Panc1 (cell line): Measurements from ENCODE around the gene SORBS1. TPM values are rescaled to one million over a fixed set of nuclear protein-coding genes. Genes with fewer than 3 reads are reported as not detected.

Source experiments
- ATAC-seq: fragments of 200-7000 bp; cut with Tn5 transposase; 2 replicates; pipeline ENCODE4 v1.9.1; 2020; ENCODE audit warnings: mild to moderate bottlenecking, moderate library complexity
- BruUV-seq: library from RNA; stranded (reverse); fragments of 400-500 nt; replicated peaks from 2 replicates; lab custom pipeline; 2021; lab: Mats Ljungman, UMichigan
- CTCF ChIA-PET: fragments of 300-600 bp; sonication (Branson Sonifier 250); formaldehyde crosslinking; loops from one replicate; lab custom pipeline; 2022; ENCODE audit warnings: antibody characterized with exemption; lab: Charles Lee
- POLR2A ChIA-PET: fragments of 300-600 bp; sonication (Branson Sonifier 250); formaldehyde crosslinking; loops from one replicate; lab custom pipeline; 2022; ENCODE audit warnings: antibody characterized with exemption; lab: Charles Lee
- DNase-seq: peaks from one replicate; pipeline ENCODE4 v3.0.0-alpha.2; 2010; ENCODE audit warnings: low read depth, low spot score
- H3K27ac ChIP-seq: 2 replicates; pipeline ENCODE4 v1.5.1; 2011; ENCODE audit warnings: mild to moderate bottlenecking, low read length, inconsistent platforms
- H3K27me3 ChIP-seq: fragments of 200-500 bp; sonication (Bioruptor generic); 2 replicates; pipeline ENCODE4 v1.6.0; 2014; ENCODE audit warnings: low read length, inconsistent platforms; ENCODE audit not compliant: control insufficient read depth, insufficient read depth
- H3K36me3 ChIP-seq: fragments of 200-500 bp; sonication (Bioruptor generic); 2 replicates; pipeline ENCODE4 v1.5.1; 2014; ENCODE audit warnings: inconsistent platforms, mild to moderate bottlenecking, low read length, moderate library complexity; ENCODE audit not compliant: control insufficient read depth, insufficient read depth
- H3K4me1 ChIP-seq: 2 replicates; pipeline ENCODE4 v1.5.1; 2011; ENCODE audit warnings: inconsistent platforms, mild to moderate bottlenecking, low read length, moderate library complexity; ENCODE audit not compliant: control insufficient read depth, insufficient read depth
- H3K4me3 ChIP-seq, 2 experiments: 2 replicates each; pipeline ENCODE4 v1.5.1; 2011 to 2012; ENCODE audit warnings: low read depth in 2 of 2, low read length in 2 of 2, mild to moderate bottlenecking in 2 of 2, inconsistent platforms in 1 of 2, moderate library complexity in 1 of 2
- H3K9me3 ChIP-seq: fragments of 200-500 bp; sonication (Bioruptor generic); 2 replicates; pipeline ENCODE4 v1.5.1; 2014; ENCODE audit warnings: low read depth, mild to moderate bottlenecking, inconsistent platforms, low read length, moderate library complexity; ENCODE audit not compliant: control insufficient read depth, insufficient read depth
- CTCF ChIP-seq: fragments of 450-650 bp; IDR thresholded peaks from 2 replicates; pipeline ENCODE4 v1.5.1; 2017; ENCODE audit warnings: mild to moderate bottlenecking
- POLR2AphosphoS5 ChIP-seq: IDR thresholded peaks from 2 replicates; pipeline ENCODE4 v1.6.1; 2012; ENCODE audit warnings: mild to moderate bottlenecking, low read depth, low read length, moderate library complexity
- SIN3A ChIP-seq: IDR thresholded peaks from 2 replicates; pipeline ENCODE4 v1.6.1; 2012; ENCODE audit warnings: low read depth, mild to moderate bottlenecking, low read length, moderate library complexity, borderline replicate concordance; ENCODE audit not compliant: insufficient read depth
- TCF7L2 ChIP-seq: IDR thresholded peaks from 2 replicates; pipeline ENCODE4 v1.6.1; 2011; ENCODE audit warnings: mild to moderate bottlenecking, low read depth, low read length, inconsistent platforms
- in situ Hi-C: cut with HindIII; loops from 2 replicates; pipeline ENCODE4 v1.10.0; 2016; ENCODE audit warnings: low sequenced_read_pairs, low pct_unique_long_range_greater_than_20kb
- intact Hi-C: fragments of 100-400 bp; cut with micrococcal nuclease; formaldehyde crosslinking; loops from one replicate; pipeline ENCODE4 v1.10.0; 2022; ENCODE audit not compliant: unreplicated experiment
- total RNA-seq: library from RNA; stranded (reverse); gene quantifications from one replicate; pipeline ENCODE4 v1.2.1, GENCODE V29; 2021; ENCODE audit not compliant: unreplicated experiment
- TF ChIP-seq, protein P1 (sequence below), 2 experiments: IDR thresholded peaks; 2 replicates each; pipeline ENCODE4 v1.6.1; 2011 to 2012; ENCODE audit warnings: low read depth in 2 of 2, control low read depth in 1 of 2, low read length in 1 of 2, mild to moderate bottlenecking in 1 of 2, moderate library complexity in 1 of 2; ENCODE audit not compliant: insufficient read depth in 1 of 2

The SORBS1 gene
- total RNA-seq, 1 experiment from 2014 or later, result 29.4 TPM

DNA sequence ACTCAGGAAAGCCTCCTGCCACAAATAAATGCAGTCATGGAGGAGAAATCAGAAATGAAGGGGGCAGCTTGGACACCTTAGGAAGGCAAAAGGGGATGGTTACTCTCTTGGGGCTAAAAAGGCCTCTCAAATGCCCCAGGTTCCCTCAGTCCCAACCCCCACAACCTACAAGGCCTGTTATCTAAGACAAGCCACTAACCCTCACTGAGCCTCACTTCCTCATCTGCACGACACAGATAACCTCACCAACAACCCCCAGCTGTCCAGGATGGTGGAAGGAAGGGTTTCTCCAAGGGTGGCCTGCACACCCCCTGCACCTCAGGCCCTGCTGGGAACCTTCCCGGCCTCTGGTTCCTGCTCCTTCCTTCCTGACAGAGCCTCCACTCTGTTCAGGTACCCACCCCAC lies 29.2 kb downstream of the SORBS1 start:
- Histone ChIP-seq H3K4me3 (no peak overlapping the region), H3K27ac (peak overlapping the region; percentile 29; the same call in 1 of the 2 replicates), H3K27me3 (no peaks in the 10 kb centered on the region), H3K9me3 (no peaks in the 10 kb centered on the region), H3K4me1 (peaks cover 11% of the 10 kb centered on the region), H3K36me3 (no peaks in the 10 kb centered on the region)
- no peak for ATAC-seq
- DNase-seq, result no peak
- POLR2A ChIA-PET, result no interaction called here
- CTCF ChIA-PET, result no interaction called here
- TF ChIP-seq, protein P1, sequence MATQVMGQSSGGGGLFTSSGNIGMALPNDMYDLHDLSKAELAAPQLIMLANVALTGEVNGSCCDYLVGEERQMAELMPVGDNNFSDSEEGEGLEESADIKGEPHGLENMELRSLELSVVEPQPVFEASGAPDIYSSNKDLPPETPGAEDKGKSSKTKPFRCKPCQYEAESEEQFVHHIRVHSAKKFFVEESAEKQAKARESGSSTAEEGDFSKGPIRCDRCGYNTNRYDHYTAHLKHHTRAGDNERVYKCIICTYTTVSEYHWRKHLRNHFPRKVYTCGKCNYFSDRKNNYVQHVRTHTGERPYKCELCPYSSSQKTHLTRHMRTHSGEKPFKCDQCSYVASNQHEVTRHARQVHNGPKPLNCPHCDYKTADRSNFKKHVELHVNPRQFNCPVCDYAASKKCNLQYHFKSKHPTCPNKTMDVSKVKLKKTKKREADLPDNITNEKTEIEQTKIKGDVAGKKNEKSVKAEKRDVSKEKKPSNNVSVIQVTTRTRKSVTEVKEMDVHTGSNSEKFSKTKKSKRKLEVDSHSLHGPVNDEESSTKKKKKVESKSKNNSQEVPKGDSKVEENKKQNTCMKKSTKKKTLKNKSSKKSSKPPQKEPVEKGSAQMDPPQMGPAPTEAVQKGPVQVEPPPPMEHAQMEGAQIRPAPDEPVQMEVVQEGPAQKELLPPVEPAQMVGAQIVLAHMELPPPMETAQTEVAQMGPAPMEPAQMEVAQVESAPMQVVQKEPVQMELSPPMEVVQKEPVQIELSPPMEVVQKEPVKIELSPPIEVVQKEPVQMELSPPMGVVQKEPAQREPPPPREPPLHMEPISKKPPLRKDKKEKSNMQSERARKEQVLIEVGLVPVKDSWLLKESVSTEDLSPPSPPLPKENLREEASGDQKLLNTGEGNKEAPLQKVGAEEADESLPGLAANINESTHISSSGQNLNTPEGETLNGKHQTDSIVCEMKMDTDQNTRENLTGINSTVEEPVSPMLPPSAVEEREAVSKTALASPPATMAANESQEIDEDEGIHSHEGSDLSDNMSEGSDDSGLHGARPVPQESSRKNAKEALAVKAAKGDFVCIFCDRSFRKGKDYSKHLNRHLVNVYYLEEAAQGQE (IDR thresholded peaks at IDR 0.05; ENCODE audit: insufficient read depth in 1 of 2, low read depth in 2 of 2, low read length in 1 of 2), result no peak
- TF ChIP-seq SIN3A (no peak), TCF7L2 (no peak), CTCF (no peak), POLR2AphosphoS5 (no peak)
- intact Hi-C loops (no loop called here), in situ Hi-C loops (no loop called here)
- no TSS peak for BruUV-seq

GRCh38 chr10:95531058-95531809 lies 29.9 kb downstream of the SORBS1 start:
- ATAC-seq, result no peak
- ChIA-PET CTCF (no interaction called here), POLR2A (interaction anchor here (0.7 kb wide), 1 partner anchor 49 kb away, joined by 3 read pairs; no protein-coding TSS in a partner anchor)
- H3K9me3 ChIP-seq, result no peaks in the 10 kb centered on the region
- no peak overlapping the region for H3K4me3 ChIP-seq
- BruUV-seq, result no TSS peak
- H3K27ac ChIP-seq, result peak overlapping the region; percentile 29; the same call in 1 of the 2 replicates
- intact Hi-C loops (no loop called here), in situ Hi-C loops (no loop called here)
- DNase-seq, result no peak
- H3K27me3 ChIP-seq, result no peaks in the 10 kb centered on the region
- no peaks in the 10 kb centered on the region for H3K36me3 ChIP-seq
- peaks cover 18% of the 10 kb centered on the region for H3K4me1 ChIP-seq
- TF ChIP-seq, protein P1 (IDR thresholded peaks at IDR 0.05; ENCODE audit: insufficient read depth in 1 of 2, low read depth in 2 of 2, low read length in 1 of 2), result no peak
- TF ChIP-seq CTCF (no peak), POLR2AphosphoS5 (no peak), TCF7L2 (no peak), SIN3A (no peak)
